ENCODE results near the gene TTI1. TPM values are rescaled to one million over a fixed set of nuclear protein-coding genes. Genes with fewer than 3 reads are reported as not detected.

Gene TTI1
- total and polyA plus RNA-seq, 8 donors, result 3.1 to 27.2 (median 6.7) TPM

DNA sequence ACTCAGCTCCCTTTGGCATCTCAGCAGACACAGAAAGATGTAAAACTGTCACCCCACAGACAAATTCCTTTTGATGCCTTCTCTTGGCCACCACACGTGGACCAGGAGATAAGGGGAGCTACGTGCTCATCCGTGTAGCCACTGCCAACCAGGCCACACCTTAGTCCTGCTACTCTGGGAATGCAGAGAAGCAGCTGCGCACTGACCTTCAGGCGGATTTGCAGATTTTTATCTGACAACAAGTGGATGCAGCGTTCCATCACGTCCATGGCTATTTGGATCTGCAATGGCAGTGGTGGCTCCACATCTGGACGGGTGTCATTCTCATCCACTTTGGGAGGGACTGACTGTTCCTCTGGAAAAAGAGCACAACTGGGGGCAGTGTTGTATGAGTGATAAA, 30.8 kb downstream of the TTI1 start:
- 86 to 92% (median 91%) methylated on average over 8 of the region's 8 CpGs for WGBS, 5 donors
- H3K27me3 ChIP-seq, result no peaks in the 10 kb centered on the region
- peaks cover 43 to 90% (median 72%) of the 10 kb centered on the region in 4 donors for H3K36me3 ChIP-seq
- DNase-seq, result no peak
- peaks cover 0 to 5% (median 0%) of the 10 kb centered on the region in 4 donors for H3K4me1 ChIP-seq
- no peak overlapping the region for H3K27ac ChIP-seq
- TF ChIP-seq EP300 (IDR thresholded peaks at IDR 0.05), result no peak
- TF ChIP-seq POLR2AphosphoS5 (IDR thresholded peaks at IDR 0.05), result no peak
- TF ChIP-seq, protein P1, sequence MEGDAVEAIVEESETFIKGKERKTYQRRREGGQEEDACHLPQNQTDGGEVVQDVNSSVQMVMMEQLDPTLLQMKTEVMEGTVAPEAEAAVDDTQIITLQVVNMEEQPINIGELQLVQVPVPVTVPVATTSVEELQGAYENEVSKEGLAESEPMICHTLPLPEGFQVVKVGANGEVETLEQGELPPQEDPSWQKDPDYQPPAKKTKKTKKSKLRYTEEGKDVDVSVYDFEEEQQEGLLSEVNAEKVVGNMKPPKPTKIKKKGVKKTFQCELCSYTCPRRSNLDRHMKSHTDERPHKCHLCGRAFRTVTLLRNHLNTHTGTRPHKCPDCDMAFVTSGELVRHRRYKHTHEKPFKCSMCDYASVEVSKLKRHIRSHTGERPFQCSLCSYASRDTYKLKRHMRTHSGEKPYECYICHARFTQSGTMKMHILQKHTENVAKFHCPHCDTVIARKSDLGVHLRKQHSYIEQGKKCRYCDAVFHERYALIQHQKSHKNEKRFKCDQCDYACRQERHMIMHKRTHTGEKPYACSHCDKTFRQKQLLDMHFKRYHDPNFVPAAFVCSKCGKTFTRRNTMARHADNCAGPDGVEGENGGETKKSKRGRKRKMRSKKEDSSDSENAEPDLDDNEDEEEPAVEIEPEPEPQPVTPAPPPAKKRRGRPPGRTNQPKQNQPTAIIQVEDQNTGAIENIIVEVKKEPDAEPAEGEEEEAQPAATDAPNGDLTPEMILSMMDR (IDR thresholded peaks at IDR 0.05), result no peak
- no peak for TF ChIP-seq POLR2A (IDR thresholded peaks at IDR 0.05)
- no peaks in the 10 kb centered on the region for H3K9me3 ChIP-seq
- intact Hi-C loops (cut with DNase I; ENCODE audit: low total_unique reads), result no loop called here
- H3K4me3 ChIP-seq, result no peak overlapping the region

DNA sequence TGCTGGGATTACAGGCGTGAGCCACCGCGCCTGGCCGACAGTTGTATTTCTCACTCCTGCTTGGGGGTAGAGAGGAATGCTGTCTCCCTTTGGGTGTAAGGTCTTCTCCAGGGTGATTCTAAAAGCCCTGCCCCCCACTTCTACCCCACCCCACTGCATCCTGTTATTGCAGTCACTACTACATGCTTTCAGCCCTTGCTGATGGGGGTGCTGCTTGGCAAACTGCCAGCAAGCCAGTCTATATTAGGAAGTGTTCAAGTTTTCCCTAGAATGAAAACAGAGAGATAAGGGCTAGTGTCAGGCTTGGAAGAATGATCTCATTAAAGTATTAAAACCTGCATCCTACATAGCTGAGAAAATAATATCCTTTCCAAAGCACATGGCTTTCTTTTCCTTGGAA, 31.3 kb downstream of the TTI1 start:
- H3K4me3 ChIP-seq, result no peak overlapping the region
- TF ChIP-seq POLR2A (IDR thresholded peaks at IDR 0.05) (no peak), EP300 (IDR thresholded peaks at IDR 0.05) (no peak), POLR2AphosphoS5 (IDR thresholded peaks at IDR 0.05) (no peak)
- TF ChIP-seq, protein P1 (IDR thresholded peaks at IDR 0.05), result no peak
- intact Hi-C loops (cut with DNase I; ENCODE audit: low total_unique reads), result no loop called here
- WGBS, 5 donors, result 80 to 100% (median 98%) methylated on average over 4 of the region's 4 CpGs
- peaks cover 0 to 5% (median 0%) of the 10 kb centered on the region in 4 donors for H3K4me1 ChIP-seq
- no peaks in the 10 kb centered on the region for H3K9me3 ChIP-seq
- H3K36me3 ChIP-seq, result peaks cover 46 to 94% (median 74%) of the 10 kb centered on the region in 4 donors
- no peak for DNase-seq
- no peak overlapping the region for H3K27ac ChIP-seq
- H3K27me3 ChIP-seq, result no peaks in the 10 kb centered on the region

DNA sequence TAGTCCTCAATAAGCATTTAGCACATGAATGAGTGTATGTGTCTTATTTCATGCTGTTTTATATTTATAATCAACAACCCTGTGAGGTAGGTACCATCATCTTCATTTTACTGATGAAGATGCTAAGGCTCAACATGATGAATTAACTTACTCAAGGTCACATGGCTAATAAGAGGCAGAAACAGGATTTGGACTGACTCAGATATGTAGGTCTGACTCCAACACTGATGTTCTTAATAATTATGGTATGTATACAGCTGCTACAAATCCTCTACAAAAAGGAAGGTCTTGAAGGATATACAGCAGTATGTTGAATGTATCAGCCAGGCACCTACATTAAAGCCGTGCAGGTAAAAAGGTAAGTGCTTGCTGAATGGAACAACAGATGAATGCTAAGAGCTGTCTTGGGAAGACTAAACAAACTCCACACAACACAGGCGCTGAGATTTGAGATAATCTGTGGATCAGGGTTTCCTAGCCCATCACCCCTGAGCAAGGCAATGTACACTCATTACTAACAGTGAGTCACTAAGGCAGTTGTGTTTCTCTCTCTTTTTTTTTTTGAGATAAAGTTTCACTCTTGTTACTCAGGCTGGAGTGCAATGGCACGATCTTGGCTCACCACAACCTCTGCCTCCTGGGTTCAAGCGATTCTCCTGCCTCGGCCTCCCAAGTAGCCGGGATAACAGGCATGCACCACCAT, 31.9 kb downstream of the TTI1 start:
- H3K36me3 ChIP-seq, result peaks cover 53 to 97% (median 80%) of the 10 kb centered on the region in 4 donors
- intact Hi-C loops (cut with DNase I; ENCODE audit: low total_unique reads), result no loop called here
- 83 to 87% (median 83%) methylated on average over 6 of the region's 6 CpGs for WGBS, 5 donors

DNA sequence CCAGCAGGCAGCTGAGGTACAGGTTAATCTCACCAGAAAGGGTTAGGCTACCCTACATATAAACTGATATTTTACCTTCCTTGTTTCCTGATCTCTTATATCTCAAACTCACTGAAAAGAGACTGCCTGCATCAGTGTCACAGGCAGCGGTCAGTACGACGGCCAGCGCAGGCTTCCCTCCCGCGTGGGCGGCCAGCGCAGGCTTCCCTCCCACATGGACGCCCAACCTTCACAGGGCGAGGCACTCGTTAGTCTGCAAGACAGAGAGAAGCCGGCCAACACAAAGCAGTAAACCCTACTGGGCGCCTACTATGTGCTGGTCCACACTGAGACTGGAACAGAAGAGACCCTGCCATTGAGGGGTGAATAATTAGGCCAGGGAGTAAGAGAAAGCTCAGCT, 33.0 kb downstream of the TTI1 start:
- H3K9me3 ChIP-seq, result no peaks in the 10 kb centered on the region
- TF ChIP-seq POLR2AphosphoS5 (IDR thresholded peaks at IDR 0.05) (no peak), POLR2A (IDR thresholded peaks at IDR 0.05) (no peak), EP300 (IDR thresholded peaks at IDR 0.05) (no peak)
- TF ChIP-seq, protein P1 (IDR thresholded peaks at IDR 0.05), result no peak
- H3K36me3 ChIP-seq, result peaks cover 63 to 99% (median 89%) of the 10 kb centered on the region in 4 donors
- no peaks in the 10 kb centered on the region for H3K27me3 ChIP-seq
- intact Hi-C loops (cut with DNase I; ENCODE audit: low total_unique reads), result no loop called here
- 89 to 95% (median 94%) methylated on average over 12 to 13 of the region's 13 CpGs for WGBS, 5 donors
- H3K4me3 ChIP-seq, result no peak overlapping the region
- DNase-seq, result no peak
- H3K4me1 ChIP-seq, result peaks cover 0 to 5% (median 0%) of the 10 kb centered on the region in 4 donors
- H3K27ac ChIP-seq, result no peak overlapping the region

More for the DNA sequence above, 31.9 kb downstream of the TTI1 start:
- no peak for DNase-seq
- Histone ChIP-seq H3K27me3 (no peaks in the 10 kb centered on the region), H3K27ac (no peak overlapping the region), H3K9me3 (no peaks in the 10 kb centered on the region), H3K4me1 (peaks cover 0 to 5% (median 0%) of the 10 kb centered on the region in 4 donors), H3K4me3 (no peak overlapping the region)
- TF ChIP-seq POLR2A (IDR thresholded peaks at IDR 0.05) (no peak), EP300 (IDR thresholded peaks at IDR 0.05) (no peak), POLR2AphosphoS5 (IDR thresholded peaks at IDR 0.05) (no peak)
- TF ChIP-seq, protein P1 (IDR thresholded peaks at IDR 0.05), result no peak

Measured in stomach (tissue), 9 donors.